ENCODE data around the gene CBX5.
"Not testable (repeated sequence)": the region's sequence is repeated elsewhere in the genome, so short reads cannot be mapped to it uniquely, and the experiment has no call there.

The CBX5 gene

DNA sequence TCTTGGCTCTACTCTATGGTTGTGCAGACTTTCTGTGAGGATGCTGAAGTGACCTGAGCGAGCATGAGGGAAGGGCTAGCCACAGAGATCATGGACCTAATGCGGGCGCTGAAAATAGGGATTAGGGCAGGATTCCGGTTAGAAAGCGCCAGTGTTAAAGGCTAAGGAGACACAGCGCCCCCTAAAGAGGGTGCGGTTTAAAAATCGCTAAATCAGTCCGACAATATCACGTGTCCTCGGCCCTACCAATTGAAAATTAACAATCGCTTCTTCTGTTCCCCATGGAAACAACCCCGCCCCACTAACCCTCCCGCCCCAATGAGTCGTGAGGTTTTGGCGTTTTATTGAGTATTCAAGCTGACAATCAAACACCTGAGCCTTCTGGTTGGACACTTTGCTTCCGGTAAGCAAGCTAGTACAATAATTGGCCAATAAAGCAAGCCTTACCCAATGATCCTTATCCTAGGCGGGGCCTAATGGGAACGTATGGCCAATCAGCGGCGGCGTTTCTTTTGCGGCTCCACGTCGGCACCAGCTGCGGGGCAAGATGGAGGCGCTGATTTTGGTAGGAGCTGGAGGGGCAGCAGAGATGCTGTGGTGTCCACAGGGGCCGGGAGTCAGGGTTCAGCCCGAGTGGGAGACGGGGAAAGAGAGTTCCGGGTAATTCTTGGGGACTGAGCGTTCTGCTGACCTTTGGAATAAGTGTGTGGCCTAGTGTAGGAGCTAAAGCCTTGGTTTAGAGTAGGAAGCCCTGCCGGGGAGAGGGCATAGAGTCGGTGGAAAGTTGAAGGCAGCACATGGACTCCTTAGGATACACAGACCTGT is 44.9 kb upstream of the CBX5 start, which contains the start of gene COPZ1:
TSS of gene COPZ1 (plus strand) at position 515 of the 825 bp plus-strand sequence. CDS start at position 548, 33 bp downstream.
- Histone ChIP-seq H3K9me3 (ENCODE audit: low read length) (no peaks in the 10 kb centered on the region), H3K79me2 (ENCODE audit: insufficient read depth, low read length) (peaks cover 6% of the 10 kb centered on the region), H3K4me1 (ENCODE audit: insufficient read depth, low read length, severe bottlenecking) (peaks cover 14% of the 10 kb centered on the region), H2AFZ (ENCODE audit: low read length) (peak within 1 kb of the TSS; percentile 85), H3K9me2 (ENCODE audit: low read depth, low read length) (no peaks in the 10 kb centered on the region), H3K9ac (ENCODE audit: low read length) (peak within 1 kb of the TSS; percentile 92), H3K4me3 (ENCODE audit: low read depth, low read length, poor library complexity, severe bottlenecking) (peak within 1 kb of the TSS; percentile 94), H3K27me3 (ENCODE audit: insufficient read depth, low read length) (no peaks in the 10 kb centered on the region), H3F3A (ENCODE audit: insufficient read depth, low read length) (no peaks in the 10 kb centered on the region), H3K27ac (ENCODE audit: low read depth, low read length, poor library complexity, severe bottlenecking) (no peak within 1 kb of the TSS), H3K36me3 (ENCODE audit: insufficient read depth, low read length) (peaks cover 5% of the 10 kb centered on the region; the same call in 1 of the 2 replicates), H4K20me1 (ENCODE audit: insufficient read depth, low read length) (no peaks in the 10 kb centered on the region), H3K4me2 (ENCODE audit: low read length) (peak within 1 kb of the TSS; percentile 83)
- TF ChIP-seq, protein P1, sequence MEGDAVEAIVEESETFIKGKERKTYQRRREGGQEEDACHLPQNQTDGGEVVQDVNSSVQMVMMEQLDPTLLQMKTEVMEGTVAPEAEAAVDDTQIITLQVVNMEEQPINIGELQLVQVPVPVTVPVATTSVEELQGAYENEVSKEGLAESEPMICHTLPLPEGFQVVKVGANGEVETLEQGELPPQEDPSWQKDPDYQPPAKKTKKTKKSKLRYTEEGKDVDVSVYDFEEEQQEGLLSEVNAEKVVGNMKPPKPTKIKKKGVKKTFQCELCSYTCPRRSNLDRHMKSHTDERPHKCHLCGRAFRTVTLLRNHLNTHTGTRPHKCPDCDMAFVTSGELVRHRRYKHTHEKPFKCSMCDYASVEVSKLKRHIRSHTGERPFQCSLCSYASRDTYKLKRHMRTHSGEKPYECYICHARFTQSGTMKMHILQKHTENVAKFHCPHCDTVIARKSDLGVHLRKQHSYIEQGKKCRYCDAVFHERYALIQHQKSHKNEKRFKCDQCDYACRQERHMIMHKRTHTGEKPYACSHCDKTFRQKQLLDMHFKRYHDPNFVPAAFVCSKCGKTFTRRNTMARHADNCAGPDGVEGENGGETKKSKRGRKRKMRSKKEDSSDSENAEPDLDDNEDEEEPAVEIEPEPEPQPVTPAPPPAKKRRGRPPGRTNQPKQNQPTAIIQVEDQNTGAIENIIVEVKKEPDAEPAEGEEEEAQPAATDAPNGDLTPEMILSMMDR (IDR thresholded peaks at IDR 0.05; ENCODE audit: low read length): peak; percentile 90
- TF ChIP-seq EZH2 (IDR thresholded peaks at IDR 0.05; ENCODE audit: borderline replicate concordance, low read length): no peak

DNA sequence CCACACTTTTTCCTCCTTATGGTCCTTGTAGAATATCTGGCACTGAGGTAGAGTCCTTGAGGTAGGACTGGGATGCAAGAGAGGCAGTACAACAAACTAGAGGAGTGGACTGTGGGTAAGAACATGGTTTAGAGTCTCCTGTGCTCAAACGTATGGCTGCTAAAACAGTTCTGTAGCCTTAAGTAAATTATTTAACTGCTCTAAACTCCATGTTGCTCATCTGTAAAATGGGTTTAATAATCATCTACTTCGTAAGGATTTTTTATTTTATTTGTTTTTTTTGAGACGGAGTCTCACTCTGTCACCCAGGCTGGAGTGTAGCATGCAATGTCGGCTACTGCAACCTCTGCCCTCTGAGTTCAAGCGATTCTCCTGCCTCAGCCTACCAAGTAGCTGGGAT is 41.4 kb upstream of the CBX5 start:
- Histone ChIP-seq H4K20me1 (ENCODE audit: insufficient read depth, low read length) (no peaks in the 10 kb centered on the region), H3K36me3 (ENCODE audit: insufficient read depth, low read length) (no peaks in the 10 kb centered on the region), H3K27ac (ENCODE audit: low read depth, low read length, poor library complexity, severe bottlenecking) (no peak overlapping the region), H3K4me3 (ENCODE audit: low read depth, low read length, poor library complexity, severe bottlenecking) (no peak overlapping the region), H3K4me1 (ENCODE audit: insufficient read depth, low read length, severe bottlenecking) (peaks cover 14% of the 10 kb centered on the region), H3K27me3 (ENCODE audit: insufficient read depth, low read length) (no peaks in the 10 kb centered on the region), H3K4me2 (ENCODE audit: low read length) (no peak overlapping the region), H3K9me3 (ENCODE audit: low read length) (no peaks in the 10 kb centered on the region), H3K9ac (ENCODE audit: low read length) (no peak overlapping the region), H3F3A (ENCODE audit: insufficient read depth, low read length) (no peaks in the 10 kb centered on the region), H2AFZ (ENCODE audit: low read length) (no peak overlapping the region), H3K9me2 (ENCODE audit: low read depth, low read length) (no peaks in the 10 kb centered on the region), H3K79me2 (ENCODE audit: insufficient read depth, low read length) (peaks cover 6% of the 10 kb centered on the region)
- TF ChIP-seq EZH2 (IDR thresholded peaks at IDR 0.05; ENCODE audit: borderline replicate concordance, low read length): no peak
- TF ChIP-seq, protein P1 (IDR thresholded peaks at IDR 0.05; ENCODE audit: low read length): no peak

DNA sequence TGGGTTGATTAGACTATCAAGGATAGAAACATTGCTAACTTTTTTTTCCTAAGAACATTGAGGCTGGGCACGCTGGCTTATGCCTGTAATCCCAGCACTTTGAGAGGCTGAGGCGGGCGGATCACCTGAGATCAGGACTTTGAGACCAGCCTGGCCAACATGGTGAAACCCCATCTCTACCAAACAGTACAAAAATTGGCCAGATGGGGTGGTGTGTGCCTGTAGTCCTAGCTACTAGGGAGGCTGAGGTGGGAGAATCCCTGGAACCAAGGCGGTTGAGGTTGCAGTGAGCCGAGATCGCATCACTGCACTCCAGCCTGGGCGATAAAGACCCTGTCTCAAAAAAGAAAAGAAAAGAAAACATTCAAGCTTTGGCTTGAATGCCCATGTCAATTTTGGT is 32.4 kb upstream of the CBX5 start:
- H3K4me2 ChIP-seq (ENCODE audit: low read length); H3F3A ChIP-seq (ENCODE audit: insufficient read depth, low read length); H3K9ac ChIP-seq (ENCODE audit: low read length); H3K9me2 ChIP-seq (ENCODE audit: low read depth, low read length); H3K4me1 ChIP-seq (ENCODE audit: insufficient read depth, low read length, severe bottlenecking); H3K36me3 ChIP-seq (ENCODE audit: insufficient read depth, low read length); H3K79me2 ChIP-seq (ENCODE audit: insufficient read depth, low read length); H2AFZ ChIP-seq (ENCODE audit: low read length); H3K27ac ChIP-seq (ENCODE audit: low read depth, low read length, poor library complexity, severe bottlenecking); H3K9me3 ChIP-seq (ENCODE audit: low read length); H3K4me3 ChIP-seq (ENCODE audit: low read depth, low read length, poor library complexity, severe bottlenecking); H3K27me3 ChIP-seq (ENCODE audit: insufficient read depth, low read length); H4K20me1 ChIP-seq (ENCODE audit: insufficient read depth, low read length): not testable (repeated sequence)

DNA sequence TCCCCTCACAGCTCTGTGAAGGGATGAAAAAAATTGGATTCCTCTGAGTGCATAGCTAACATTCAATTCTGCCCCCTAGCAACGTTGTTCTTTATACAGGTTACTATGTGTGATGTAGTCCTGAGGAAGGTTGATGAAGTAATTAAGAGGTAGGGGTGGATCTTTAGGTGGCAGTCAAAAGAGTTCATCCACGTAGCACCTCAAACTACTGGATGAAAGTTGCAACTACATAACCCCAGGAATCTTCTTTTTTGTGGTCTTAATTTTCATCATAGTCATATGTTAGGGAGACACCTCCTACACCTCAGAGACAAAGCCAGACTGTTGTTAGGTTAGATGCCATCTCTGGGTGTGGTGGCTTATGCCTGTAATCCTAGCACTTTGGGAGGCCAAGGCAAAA is 31.1 kb upstream of the CBX5 start:
- Histone ChIP-seq H3K4me1 (ENCODE audit: insufficient read depth, low read length, severe bottlenecking) (no peaks in the 10 kb centered on the region), H3K27ac (ENCODE audit: low read depth, low read length, poor library complexity, severe bottlenecking) (no peak overlapping the region), H3K79me2 (ENCODE audit: insufficient read depth, low read length) (no peaks in the 10 kb centered on the region), H3K4me2 (ENCODE audit: low read length) (no peak overlapping the region), H3K9me2 (ENCODE audit: low read depth, low read length) (no peaks in the 10 kb centered on the region), H3K36me3 (ENCODE audit: insufficient read depth, low read length) (no peaks in the 10 kb centered on the region), H3K27me3 (ENCODE audit: insufficient read depth, low read length) (0 out of 2 replicates have a peak, but pooled peaks cover 6% of the 10 kb centered on the region), H4K20me1 (ENCODE audit: insufficient read depth, low read length) (no peaks in the 10 kb centered on the region), H3K4me3 (ENCODE audit: low read depth, low read length, poor library complexity, severe bottlenecking) (no peak overlapping the region), H3F3A (ENCODE audit: insufficient read depth, low read length) (no peaks in the 10 kb centered on the region), H3K9me3 (ENCODE audit: low read length) (no peaks in the 10 kb centered on the region), H3K9ac (ENCODE audit: low read length) (no peak overlapping the region), H2AFZ (ENCODE audit: low read length) (no peak overlapping the region)
- TF ChIP-seq, protein P1 (IDR thresholded peaks at IDR 0.05; ENCODE audit: low read length): no peak
- no peak for TF ChIP-seq EZH2 (IDR thresholded peaks at IDR 0.05; ENCODE audit: borderline replicate concordance, low read length)
